ENCODE results near the gene ATP5PD. TPM values are rescaled to one million over a fixed set of nuclear protein-coding genes. Genes with fewer than 3 reads are reported as not detected.

The ATP5PD gene
- total and polyA plus RNA-seq, 2 of the 8 experiments (the other 6 are each of a cell fraction or from before 2014, with no cell fraction given), result 335 to 407 TPM

DNA sequence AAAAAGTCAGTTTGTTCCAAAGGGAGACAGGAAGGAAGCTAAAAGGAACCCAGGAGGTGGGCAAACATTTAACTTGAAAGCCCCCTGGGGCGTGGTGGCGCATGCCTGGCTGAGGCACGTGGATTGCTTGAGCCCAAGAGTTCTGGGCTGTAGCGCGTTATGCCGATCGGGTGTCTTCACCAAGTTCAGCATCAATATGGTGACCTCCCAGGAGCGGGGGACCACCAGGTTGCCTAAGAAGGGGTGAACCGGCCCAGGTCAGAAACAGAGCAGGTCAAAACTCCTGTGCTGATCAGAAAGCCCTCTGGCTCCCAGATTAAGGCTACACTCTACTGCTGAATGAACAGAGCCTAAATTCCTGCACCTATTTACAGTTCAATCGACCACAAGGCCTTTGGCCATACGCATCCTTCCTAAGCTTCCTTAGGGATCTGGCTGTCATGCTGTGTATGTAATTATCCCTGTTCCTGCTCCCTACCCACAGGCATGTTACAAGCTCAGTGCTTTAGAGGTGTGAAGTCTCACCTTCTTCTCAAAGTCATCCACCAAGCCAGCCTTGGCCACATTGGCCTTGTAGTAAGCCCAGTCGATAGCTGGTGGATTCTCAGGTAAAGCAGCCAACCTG, 5.0 kb downstream of the ATP5PD start:
- Histone ChIP-seq H3K4me1 (replicated peaks in 1 of 4; ENCODE audit: control insufficient read depth in 3 of 4, insufficient read depth in 4 of 4, low read length in 3 of 4) (peaks cover 1 to 13% (median 6%) of the 10 kb centered on the region in 4 experiments; a peak in 5 of 7 replicates), H3K9me3 (ENCODE audit: insufficient read depth in 2 of 2, low read depth in 1 of 2, low read length in 1 of 2) (no peaks in the 10 kb centered on the region), H2BK120ac (replicated peaks; ENCODE audit: low read depth, low read length) (no peak overlapping the region), H3K23me2 (ENCODE audit: low read depth, low read length) (no peaks in the 10 kb centered on the region; the same call in 1 of the 2 replicates), H3K79me2 (ENCODE audit: control insufficient read depth in 1 of 2, insufficient read depth in 2 of 2, low read length in 2 of 2) (peaks cover 0 to 9% of the 10 kb centered on the region in 2 experiments; a peak in 2 of 4 replicates), H3K4me2 (ENCODE audit: insufficient read depth in 1 of 2, low read depth in 2 of 2, low read length in 2 of 2) (0 out of 4 replicates have a peak overlapping the region, but pooled peaks of 1 of the 2 experiments have one; percentile 18), H4K5ac (ENCODE audit: insufficient read length, low read depth, low read length) (no peak overlapping the region), H2AFZ (ENCODE audit: low read length) (no peak overlapping the region), H3K9ac (replicated peaks in 1 of 4; ENCODE audit: extremely low read depth in 1 of 4, low read depth in 3 of 4, low read length in 3 of 4) (no peak overlapping the region), H3K36me3 (ENCODE audit: control insufficient read depth in 2 of 4, insufficient read depth in 4 of 4, low read length in 3 of 4) (peaks cover 7 to 42% (median 25%) of the 10 kb centered on the region in 4 experiments; a peak in 7 of 8 replicates), H3K79me1 (ENCODE audit: low read depth, low read length) (no peaks in the 10 kb centered on the region), H2BK20ac (ENCODE audit: low read length) (no peak overlapping the region), H2BK12ac (ENCODE audit: low read depth, low read length) (no peak overlapping the region), H2BK15ac (ENCODE audit: low read length) (no peak overlapping the region), H4K8ac (ENCODE audit: extremely low read depth, insufficient read depth, low read length) (no peak overlapping the region), H3K23ac (ENCODE audit: insufficient read length) (no peak overlapping the region), H2AK5ac (ENCODE audit: low read depth, low read length) (no peak overlapping the region), H3K18ac (ENCODE audit: extremely low read depth, low read length) (no peak overlapping the region), H3K4me3 (ENCODE audit: extremely low read depth in 1 of 4, insufficient read depth in 2 of 4, low read depth in 3 of 4, low read length in 4 of 4) (no peak overlapping the region), H3K56ac (replicated peaks; ENCODE audit: insufficient read length, low read depth, low read length) (no peak overlapping the region), H3K4ac (replicated peaks; ENCODE audit: insufficient read length, low read depth, low read length) (no peak overlapping the region), H3K27ac (ENCODE audit: low read depth, low read length) (no peak overlapping the region), H2BK5ac (ENCODE audit: low read depth, low read length) (0 out of 2 replicates have a peak overlapping the region, but pooled peaks have one; percentile 9), H4K91ac (replicated peaks; ENCODE audit: insufficient read length, low read length) (no peak overlapping the region), H3K14ac (ENCODE audit: insufficient read length) (no peak overlapping the region), H3K27me3 (replicated peaks in 1 of 4; ENCODE audit: control insufficient read depth in 3 of 4, extremely low read depth in 1 of 4, insufficient read depth in 3 of 4, low read length in 3 of 4) (no peaks in the 10 kb centered on the region), H4K20me1 (replicated peaks in 1 of 2; ENCODE audit: control insufficient read depth in 1 of 2, insufficient read depth in 2 of 2, low read length in 2 of 2) (no peaks in the 10 kb centered on the region)
- DNase-seq (ENCODE audit: low read depth in 1 of 2, low spot score in 2 of 2) (no peak), FAIRE-seq (no peak)
- WGBS, 2 experiments (ENCODE audit: extremely low coverage in 1 of 2, insufficient coverage in 1 of 2, insufficient read length in 1 of 2, insufficient replicate concordance in 2 of 2, low coverage in 1 of 2, low lambda C conversion rate in 2 of 2, missing lambda C conversion rate in 1 of 2), result 90% methylated on average over 12 of the region's 12 CpGs; no CpG with 5 or more reads in 1 of the 2 experiments
- CTCF ChIA-PET (ENCODE audit: partially characterized antibody), result interaction anchor here (1.2 to 2.5 kb wide), 8 partner anchors 10 to 81 kb away, joined by 3 to 11 read pairs (median 7); no protein-coding TSS in a partner anchor
- POLR2A ChIA-PET (ENCODE audit: partially characterized antibody), result interaction anchor here (1.2 to 1.8 kb wide), 4 partner anchors 7 to 46 kb away, joined by 3 to 9 read pairs (median 4); partner anchors contain the start of genes MRPL58 and SLC16A5
- no peak for TF ChIP-seq ZNF274 (IDR thresholded peaks at IDR 0.05; ENCODE audit: borderline replicate concordance, extremely low read depth, low read length)
- TF ChIP-seq POU5F1 (IDR thresholded peaks at IDR 0.05; ENCODE audit: low read depth, low read length), result no peak
- TF ChIP-seq EP300 (IDR thresholded peaks at IDR 0.05; ENCODE audit: borderline replicate concordance in 1 of 2, low read depth in 2 of 2, low read length in 2 of 2), result no peak
- no peak for TF ChIP-seq CBX8 (IDR thresholded peaks at IDR 0.05; ENCODE audit: borderline replicate concordance, low read depth, low read length)
- TF ChIP-seq, protein P1, sequence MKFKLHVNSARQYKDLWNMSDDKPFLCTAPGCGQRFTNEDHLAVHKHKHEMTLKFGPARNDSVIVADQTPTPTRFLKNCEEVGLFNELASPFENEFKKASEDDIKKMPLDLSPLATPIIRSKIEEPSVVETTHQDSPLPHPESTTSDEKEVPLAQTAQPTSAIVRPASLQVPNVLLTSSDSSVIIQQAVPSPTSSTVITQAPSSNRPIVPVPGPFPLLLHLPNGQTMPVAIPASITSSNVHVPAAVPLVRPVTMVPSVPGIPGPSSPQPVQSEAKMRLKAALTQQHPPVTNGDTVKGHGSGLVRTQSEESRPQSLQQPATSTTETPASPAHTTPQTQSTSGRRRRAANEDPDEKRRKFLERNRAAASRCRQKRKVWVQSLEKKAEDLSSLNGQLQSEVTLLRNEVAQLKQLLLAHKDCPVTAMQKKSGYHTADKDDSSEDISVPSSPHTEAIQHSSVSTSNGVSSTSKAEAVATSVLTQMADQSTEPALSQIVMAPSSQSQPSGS (IDR thresholded peaks at IDR 0.05; ENCODE audit: low read length), result no peak
- no peak for TF ChIP-seq KDM4A (IDR thresholded peaks at IDR 0.05; ENCODE audit: low read depth, low read length, severe bottlenecking)
- TF ChIP-seq JUND (IDR thresholded peaks at IDR 0.05; ENCODE audit: low read length), result no peak
- TF ChIP-seq ASH2L (IDR thresholded peaks at IDR 0.05; ENCODE audit: low read length), result no peak
- no peak for TF ChIP-seq RAD21 (IDR thresholded peaks at IDR 0.05 in 1 of 2, conservative IDR thresholded peaks at IDR 0.05 in 1 of 2; ENCODE audit: low read depth in 2 of 2, low read length in 2 of 2)
